ENCODE results near the gene IPPK.
"Not testable (repeated sequence)": the region's sequence is repeated elsewhere in the genome, so short reads cannot be mapped to it uniquely, and the experiment has no call there.

IPPK gene

DNA sequence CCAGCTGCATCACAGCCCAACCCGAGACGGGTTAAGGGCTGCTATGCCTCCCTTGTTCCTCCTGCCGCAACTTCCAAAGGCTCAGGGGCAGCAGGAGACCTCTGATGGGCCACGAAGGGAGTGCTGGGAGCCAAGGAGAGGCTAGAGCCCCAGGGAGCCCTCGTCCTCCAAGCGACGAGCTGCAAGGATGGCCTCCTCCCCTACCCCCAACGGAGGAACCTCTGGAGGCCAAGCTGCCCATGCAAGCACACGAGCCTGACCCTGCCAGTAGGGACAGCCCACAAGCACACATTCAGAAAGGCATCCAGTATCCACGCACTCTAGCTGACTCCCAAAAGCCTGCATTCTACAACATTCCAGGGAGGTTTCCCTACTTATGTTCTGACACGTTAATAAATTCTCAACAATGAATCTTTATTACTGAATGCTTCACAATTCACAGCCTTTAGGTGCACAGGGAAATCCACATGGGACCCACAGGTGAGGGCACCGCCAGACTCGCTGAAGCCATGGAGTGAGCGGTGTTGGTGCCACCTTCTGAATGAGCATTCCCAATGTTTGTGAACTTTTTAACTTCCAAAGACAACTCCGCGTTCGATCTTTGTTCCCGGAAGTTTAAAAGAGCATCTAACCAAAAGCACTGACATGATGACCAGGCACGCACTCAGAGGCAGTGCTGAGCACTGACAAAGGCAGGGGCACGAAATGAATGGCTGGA lies 28.7 kb downstream of the IPPK start:
- no peak overlapping the region for H3K4me3 ChIP-seq (ENCODE audit: low read length)
- DNase-seq (ENCODE audit: low read depth, low spot score): no peak

DNA sequence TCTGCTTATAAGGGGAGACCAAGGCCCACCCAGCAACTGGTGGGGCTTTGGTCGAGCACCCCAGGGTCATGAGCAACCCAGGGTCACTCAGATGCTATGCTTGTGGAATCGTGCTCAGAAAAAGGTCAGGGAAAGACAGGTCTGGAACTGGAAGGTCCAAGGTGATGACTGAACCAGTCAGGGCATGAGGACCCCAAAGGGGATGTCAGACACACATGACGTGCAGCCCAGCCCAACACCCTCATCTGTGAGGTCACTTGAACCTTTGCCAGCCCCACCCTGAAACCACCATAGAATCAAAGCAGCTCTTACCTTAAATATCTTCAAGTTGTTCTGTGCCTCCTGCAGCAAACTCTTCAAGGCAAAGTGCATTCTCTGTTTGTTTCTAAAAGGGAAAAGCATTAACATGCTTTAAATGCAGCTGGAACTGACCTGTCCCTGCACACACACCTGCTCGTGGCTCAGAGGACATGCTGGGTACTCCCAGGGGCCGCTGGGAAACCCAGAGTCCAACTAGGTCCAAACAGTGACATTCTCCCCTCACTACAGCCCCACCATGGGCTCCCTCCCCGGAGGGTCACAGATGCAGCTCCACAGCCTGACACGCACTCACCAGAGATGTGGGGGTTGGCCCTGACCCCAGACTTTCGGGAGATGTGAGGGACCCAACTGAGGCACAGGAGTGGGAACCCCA lies 29.4 kb downstream of the IPPK start:
- DNase-seq (ENCODE audit: low read depth, low spot score): no peak
- no peak overlapping the region for H3K4me3 ChIP-seq (ENCODE audit: low read length)

DNA sequence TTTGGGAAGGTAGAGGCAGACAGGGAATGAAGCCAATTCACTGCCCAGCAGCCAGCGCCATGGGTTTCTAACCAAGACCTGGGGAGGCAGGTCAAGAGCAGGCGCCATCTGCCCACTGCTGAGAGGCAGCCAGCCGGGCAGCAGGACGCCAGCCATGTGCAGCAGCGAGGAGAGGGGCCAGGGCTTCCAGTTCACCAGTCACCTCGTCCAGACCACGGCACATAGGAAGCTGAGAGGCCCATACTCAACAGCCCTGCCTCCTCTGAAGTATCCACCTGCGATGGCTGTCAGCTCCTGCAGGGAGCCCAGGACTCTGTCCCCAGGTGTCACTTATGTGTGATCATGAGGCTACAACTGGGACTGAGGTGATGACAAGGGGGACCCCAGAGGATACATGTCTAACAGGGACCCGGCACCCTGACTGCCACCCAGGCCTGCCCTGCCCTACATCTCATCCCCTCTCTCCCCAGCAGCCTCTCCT lies 30.1 kb downstream of the IPPK start:
- H3K4me3 ChIP-seq (ENCODE audit: low read length): no peak overlapping the region
- DNase-seq (ENCODE audit: low read depth, low spot score): no peak

DNA sequence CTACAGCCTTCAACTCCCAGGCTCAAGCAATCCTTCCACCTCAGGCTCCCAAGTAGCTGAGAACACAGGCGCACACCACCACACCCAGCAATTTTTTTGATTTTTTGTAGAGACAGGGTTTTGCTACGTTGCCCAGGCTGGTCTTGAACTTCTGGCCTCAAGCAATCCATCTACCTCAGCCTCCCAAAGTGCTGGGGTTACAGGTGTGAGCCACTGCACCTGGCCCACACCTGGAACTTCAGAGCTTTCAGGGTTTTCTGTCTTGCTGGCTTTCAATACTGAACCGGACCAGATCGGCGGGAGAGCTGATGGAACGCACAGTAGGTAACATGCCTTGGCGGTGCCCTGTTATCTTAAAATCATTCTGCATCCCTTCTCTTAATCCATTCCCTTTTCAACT lies 30.8 kb downstream of the IPPK start:
- H3K4me3 ChIP-seq (ENCODE audit: low read length): no peak overlapping the region

DNA sequence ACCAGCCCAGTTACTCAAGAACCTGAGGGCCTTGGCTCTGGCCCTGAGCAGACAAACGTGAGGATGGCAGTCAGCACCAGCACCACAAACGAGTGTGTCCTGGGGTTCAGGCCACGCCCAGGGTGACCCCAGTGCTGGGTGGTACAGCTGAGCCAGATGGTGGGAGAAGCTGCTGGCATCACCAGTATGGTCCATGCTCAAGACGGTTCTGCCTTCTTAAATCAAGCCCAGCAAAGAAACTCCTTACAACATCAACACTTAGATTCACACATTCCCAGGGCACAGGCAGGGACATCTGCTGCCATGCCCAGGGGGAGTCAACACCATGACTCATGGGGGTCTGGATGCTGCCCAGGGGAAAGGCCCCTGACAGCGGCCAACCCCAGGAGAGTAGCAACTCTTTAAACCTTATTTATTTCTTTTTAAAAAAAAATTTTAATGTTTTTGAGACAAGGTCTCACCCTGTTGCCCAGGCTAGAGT lies 31.3 kb downstream of the IPPK start:
- no peak overlapping the region for H3K4me3 ChIP-seq (ENCODE audit: low read length)
- DNase-seq (ENCODE audit: low read depth, low spot score): no peak

More for the DNA sequence above, 30.8 kb downstream of the IPPK start:
- DNase-seq (ENCODE audit: low read depth, low spot score): no peak

DNA sequence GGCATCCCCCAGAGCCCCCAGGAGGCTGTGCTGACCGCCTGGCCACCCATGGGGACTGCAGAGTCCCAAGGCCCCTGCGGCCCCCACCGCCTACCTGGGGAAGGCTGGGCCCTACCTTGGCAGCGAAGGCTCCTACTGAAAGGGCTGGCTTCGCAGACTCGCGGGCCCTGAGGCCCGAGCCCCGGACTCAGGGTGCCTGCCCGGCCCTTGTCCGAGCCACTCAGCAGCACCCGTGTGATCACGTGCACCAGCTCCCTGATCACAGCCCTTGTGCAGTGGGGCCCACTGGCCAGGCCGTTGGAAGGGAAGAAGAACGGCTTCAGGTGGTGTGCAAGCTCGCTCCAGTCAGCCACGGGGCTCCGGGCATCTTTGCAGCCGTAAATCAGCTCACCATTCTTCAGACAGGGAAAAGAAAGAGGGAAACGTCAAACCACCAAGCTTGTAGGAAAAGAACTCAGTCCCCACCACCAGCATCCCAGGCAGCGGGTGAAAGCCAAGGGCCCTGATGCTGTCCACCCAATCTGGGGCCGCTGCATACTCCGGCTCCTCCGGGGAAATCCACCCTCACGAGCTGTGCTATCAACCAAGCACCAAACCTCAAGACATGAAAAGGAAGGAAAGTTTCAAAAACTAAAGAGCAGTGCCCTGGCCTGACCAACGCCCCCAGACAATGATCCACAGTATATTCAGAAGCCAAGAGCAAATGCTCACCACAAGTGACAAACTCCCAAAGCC lies 31.9 kb downstream of the IPPK start:
- no peak for DNase-seq (ENCODE audit: low read depth, low spot score)
- H3K4me3 ChIP-seq (ENCODE audit: low read length): no peak overlapping the region

DNA sequence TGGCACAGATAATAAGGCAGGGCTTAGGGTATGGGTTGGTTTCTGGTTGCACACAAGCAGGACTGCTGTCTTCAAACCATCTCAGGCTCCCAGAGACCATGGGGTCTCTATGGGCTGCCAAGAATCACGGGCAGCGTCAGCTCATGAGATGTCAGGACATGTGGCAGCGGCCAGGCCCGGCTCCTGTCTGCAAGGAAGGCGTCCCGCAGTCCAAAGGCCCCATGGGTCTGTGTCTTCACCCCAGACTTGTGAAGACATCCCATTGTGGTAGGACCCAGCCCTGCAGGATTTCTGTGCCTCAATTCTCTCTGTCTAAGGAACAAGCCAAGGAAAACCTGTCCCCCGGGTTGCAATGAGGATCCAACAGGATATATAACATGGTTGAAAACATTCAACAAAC lies 32.6 kb downstream of the IPPK start:
- no peak overlapping the region for H3K4me3 ChIP-seq (ENCODE audit: low read length)
- no peak for DNase-seq (ENCODE audit: low read depth, low spot score)

DNA sequence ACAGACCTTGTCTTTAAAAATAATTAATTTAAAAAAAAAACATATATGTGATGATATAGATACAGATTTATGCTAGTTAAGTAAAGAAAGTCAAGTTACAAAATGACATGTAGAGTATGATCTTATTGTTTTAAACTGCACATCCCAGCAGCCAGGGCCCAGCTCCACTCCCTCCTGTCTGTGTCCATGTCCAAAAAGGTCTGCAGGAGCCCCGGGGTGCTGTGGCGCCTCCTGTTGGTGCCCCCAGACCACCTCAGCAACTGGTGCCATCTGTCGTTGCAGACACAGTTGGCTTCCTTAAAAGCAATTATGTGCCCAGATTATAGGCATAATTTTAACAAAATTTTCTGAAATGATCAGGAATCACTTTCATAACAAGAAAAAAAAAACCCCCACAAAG lies 33.3 kb downstream of the IPPK start:
- H3K4me3 ChIP-seq (ENCODE audit: low read length): no peak overlapping the region
- DNase-seq (ENCODE audit: low read depth, low spot score): no peak

DNA sequence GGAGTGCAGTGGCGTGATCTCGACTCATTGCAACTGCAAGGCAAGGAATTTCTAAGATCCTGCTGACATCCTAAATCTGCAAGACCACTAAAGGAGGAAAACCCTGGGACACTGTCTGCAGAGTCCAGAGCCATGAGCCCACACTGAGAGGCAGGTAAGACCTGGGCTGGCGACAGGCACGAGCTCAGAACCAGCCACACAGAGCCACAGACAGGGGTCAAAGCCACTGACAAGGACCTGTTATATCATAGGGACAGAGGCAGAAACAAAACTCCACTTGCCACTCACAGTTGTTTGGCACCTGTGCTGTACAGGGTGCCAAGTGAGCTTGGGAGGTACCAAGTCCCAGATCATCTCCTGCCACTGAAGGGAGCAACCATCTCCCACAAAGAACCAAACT lies 34.2 kb downstream of the IPPK start:
- no peak overlapping the region for H3K4me3 ChIP-seq (ENCODE audit: low read length)
- no peak for DNase-seq (ENCODE audit: low read depth, low spot score)

DNA sequence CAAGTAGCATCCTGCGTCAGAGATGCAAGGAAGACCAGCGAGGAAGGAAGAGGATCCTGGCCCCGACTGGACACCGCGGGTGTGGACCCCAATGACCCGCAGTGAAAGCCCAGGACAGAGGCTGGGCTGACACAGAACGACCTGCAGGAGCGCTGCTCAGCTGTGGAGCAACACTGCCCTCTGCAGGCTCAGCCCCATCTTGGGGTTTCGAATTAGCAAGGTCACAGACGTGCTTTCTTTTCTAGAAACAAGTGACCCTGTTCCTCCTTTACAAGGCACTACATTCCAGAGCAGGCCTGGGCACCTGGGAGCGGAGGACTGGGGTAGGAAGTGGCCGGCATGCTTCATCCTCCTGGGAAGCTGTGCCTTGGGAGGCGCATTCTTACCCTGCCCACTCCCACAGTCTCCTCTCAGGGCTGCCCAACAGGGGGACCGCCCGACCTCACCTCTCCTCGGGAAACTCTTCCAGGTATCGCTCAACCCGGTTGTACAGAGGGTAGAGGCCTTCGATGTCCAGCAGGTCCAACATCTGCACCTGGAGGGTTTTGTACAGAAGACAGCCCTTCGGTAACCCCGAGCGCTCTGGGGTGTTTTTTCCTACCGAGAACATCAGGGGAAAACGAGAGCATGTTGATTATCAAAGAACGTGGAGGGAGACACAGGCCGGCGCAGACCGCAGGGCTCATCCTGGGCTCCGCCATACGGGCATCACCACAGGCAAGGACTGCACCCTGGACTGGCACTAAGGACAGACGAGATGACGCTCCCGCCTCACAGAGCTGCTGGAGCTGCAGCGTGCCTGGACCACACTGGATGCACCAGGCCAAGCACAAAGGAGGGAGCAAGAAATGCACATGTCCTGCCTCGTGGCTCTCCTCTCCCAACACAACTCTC lies 35.0 kb downstream of the IPPK start:
- peak; percentile 40 for DNase-seq (ENCODE audit: low read depth, low spot score)

DNA sequence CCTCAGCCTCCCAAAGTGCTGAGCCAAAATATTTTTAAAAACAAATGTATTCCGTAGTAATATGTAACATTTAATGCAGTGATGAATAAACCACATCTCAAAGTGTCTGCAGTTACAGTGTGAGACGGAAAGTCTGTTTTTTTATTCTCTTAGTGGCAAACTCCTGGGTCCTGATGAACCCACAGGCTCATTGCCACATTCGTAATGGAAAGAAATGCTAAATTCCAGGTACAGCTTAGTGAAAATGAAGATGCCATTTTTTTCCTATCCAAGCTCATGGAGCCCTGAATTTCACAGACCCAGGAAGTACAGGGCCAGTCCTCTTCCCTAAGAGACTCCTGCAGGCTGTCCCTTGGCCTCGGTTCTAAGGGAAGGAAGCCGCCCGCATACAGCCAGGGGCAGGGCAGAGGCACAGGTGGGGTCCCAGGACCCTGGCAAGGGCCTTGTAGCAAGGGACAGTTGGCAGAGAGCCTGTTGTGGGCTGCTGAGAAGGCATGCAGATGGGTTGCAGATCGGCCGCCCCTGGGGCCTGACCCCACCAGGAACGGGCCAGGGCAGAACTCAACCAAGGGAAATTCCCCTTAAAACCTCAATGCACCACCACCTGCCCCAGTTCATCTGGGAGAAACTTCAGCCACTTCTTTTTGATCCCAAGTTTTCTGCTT lies 36.2 kb downstream of the IPPK start:
- H3K4me3 ChIP-seq (ENCODE audit: low read length): no peak overlapping the region
- DNase-seq (ENCODE audit: low read depth, low spot score): no peak

More for the DNA sequence above, 35.0 kb downstream of the IPPK start:
- H3K4me3 ChIP-seq (ENCODE audit: low read length): no peak overlapping the region

DNA sequence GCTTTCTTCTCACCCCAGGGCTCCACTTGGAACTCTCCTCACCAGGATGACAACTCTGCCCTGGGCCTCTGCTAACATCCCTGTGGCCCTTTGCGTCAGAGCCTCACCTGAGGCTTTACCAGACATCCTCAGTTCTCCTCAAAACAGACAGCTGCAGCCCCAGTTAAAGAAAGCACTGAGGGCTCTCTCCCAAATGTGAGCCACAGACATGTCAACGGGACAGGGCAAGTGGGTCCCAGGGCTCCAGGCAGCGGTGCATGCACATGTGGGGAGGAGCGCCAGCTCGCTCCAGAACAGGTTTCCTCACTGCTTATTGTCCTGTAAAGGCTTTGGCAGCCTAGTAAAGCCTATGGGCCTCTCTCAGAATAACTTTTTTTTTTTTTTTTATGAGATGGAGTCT lies 37.3 kb downstream of the IPPK start:
- H3K4me3 ChIP-seq (ENCODE audit: low read length): no peak overlapping the region
- DNase-seq (ENCODE audit: low read depth, low spot score): no peak

DNA sequence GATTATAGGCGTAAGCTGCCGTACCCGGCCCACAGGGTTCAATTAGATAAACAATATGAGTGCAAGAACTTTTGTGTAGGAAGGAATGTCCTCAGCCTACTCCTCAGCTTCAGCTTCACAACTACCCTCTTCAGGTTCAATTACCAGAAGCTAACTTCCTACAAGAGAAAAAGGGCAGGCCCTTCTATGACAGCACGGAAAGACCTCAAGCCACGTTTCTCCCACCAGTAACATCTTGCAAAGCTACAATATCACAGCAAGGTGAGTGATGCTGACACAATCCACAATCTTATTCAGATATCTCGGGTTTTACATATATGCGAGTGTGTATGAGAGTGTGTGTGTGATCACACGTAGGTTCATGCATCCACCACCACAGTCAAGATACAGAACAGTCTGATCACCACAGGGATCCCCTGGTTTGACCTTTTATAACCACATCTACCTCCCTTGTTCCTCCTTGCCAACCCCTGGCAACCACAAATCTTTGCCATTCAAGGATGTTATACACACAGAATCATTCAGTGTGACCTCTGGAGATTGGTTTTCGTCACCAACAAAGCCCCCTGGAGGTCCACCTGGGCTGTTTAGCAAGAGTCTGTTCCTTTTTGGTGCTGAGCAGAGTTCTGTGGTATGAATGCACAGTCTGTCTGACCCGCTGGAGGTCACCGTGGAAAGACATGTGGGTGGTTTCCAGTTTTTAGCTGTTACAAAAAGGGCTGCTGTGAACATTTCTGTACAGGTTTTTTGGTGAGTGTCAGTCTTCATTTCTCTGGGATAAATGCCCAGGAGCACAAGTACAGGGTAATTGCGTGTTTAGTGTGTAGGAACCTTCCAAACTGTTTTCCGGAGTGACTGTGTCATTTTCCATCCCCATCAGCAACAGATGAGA lies 38.2 kb downstream of the IPPK start:
- no peak for DNase-seq (ENCODE audit: low read depth, low spot score)
- no peak overlapping the region for H3K4me3 ChIP-seq (ENCODE audit: low read length)

DNA sequence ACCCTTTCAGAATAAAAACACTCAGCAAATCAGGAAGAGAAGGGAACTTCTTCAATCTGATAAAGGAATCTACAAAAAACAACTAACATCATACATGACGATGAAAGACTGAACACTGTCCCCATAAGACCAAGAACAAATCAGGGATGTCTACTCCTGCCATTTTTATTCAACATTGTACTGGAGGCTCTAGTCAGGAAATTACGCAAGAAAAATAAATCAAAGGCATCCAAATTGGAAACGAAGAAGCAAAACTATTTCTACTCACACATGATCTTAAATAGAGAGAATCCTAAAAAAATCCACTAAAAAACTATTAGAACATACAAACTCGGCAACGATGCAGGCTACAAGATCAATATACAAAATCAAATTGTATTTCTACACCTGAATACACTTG lies 42.3 kb downstream of the IPPK start:
- no peak for DNase-seq (ENCODE audit: low read depth, low spot score)
- no peak overlapping the region for H3K4me3 ChIP-seq (ENCODE audit: low read length)

DNA sequence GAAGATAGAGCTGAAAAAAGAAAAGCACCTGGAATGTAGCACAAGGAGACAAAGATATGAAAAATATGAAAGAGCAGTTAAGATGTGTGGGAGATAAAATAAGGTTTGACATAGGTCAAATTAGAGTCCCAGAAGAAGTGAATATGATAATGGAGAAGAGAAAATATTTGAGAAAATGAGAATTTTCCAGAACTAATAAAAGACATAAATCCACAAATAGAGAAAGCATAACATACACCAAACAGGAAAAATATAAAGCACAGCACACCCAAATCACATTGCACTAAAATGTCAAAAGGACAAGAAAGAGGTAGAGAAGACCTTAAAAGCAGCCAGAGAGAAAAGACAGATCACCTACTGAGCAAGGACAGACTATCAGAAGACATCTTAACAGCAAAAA lies 43.4 kb downstream of the IPPK start:
- no peak overlapping the region for H3K4me3 ChIP-seq (ENCODE audit: low read length)
- DNase-seq (ENCODE audit: low read depth, low spot score): no peak

DNA sequence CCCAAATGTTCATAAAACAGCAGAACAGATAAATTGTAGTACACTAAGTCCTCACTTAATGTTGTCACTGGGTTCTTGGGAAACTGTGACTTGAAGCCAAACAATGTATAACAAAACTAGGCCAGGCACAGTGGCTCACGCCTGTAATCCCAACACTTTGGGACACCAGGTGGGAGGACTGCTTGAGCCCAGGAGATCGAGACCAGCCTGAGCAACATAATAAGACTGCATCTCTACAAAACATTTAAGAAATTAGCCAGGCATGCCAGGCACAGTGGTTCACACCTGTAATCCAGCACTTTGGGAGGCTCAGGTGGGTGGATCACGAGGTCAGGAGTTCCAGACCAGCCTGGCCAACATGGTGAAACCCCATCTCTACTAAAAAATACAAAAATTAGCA lies 46.0 kb downstream of the IPPK start:
- not testable (repeated sequence) for DNase-seq (ENCODE audit: low read depth, low spot score); H3K4me3 ChIP-seq (ENCODE audit: low read length)

DNA sequence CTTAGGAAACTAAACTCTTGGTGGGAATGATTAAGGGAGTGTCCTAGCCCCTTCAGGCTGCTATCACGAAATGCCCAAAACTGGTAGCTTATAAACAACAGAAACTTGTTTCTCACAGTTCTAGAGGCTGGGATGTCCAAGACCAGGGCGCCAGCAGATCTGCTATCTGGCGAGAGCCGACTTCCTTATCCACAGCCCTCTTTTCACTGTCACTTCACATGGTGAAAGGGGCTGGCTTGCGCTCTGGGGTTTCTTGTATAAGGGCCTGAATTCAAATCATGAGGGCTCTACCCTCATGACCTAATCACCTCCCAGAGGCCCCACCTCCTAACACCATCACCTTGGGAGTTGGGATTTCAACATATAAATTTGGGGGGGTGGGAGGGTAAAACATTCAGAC lies 49.1 kb downstream of the IPPK start:
- no peak for DNase-seq (ENCODE audit: low read depth, low spot score)
- no peak overlapping the region for H3K4me3 ChIP-seq (ENCODE audit: low read length)
